OCI-LY7 (cell line): Measurements from ENCODE around the gene SH3RF1. TPM values are rescaled to one million over a fixed set of nuclear protein-coding genes. Genes with fewer than 3 reads are reported as not detected.

Experiments
- BruUV-seq: library from RNA; stranded (reverse); fragments of 400-500 nt; replicated peaks from 2 replicates; lab custom pipeline; 2021; lab: Mats Ljungman, UMichigan
- CTCF ChIA-PET: fragments of 300-600 bp; sonication (Branson Sonifier 250); formaldehyde crosslinking; loops from one replicate; lab custom pipeline; 2022; ENCODE audit warnings: antibody characterized with exemption; ENCODE audit not compliant: unreplicated experiment; lab: Charles Lee
- POLR2A ChIA-PET: fragments of 300-600 bp; sonication (Branson Sonifier 250); formaldehyde crosslinking; loops from one replicate; lab custom pipeline; 2022; ENCODE audit warnings: antibody characterized with exemption; lab: Charles Lee
- DNase-seq: peaks from one replicate; pipeline ENCODE4 v3.0.0-alpha.2; 2015; ENCODE audit warnings: low spot score
- H2AFZ ChIP-seq: fragments of 200-600 bp; sonication (generic), shearing (Covaris generic); 2 replicates; pipeline ENCODE4 v1.6.1; 2014; ENCODE audit warnings: mild to moderate bottlenecking, antibody characterized with exemption, low read length, moderate library complexity
- H3K27ac ChIP-seq: fragments of 200-600 bp; sonication (generic); 2 replicates; pipeline ENCODE4 v1.5.1; 2014; ENCODE audit warnings: mixed run types, low read depth, mild to moderate bottlenecking, moderate library complexity, low read length, inconsistent platforms; ENCODE audit not compliant: poor library complexity, severe bottlenecking
- H3K36me3 ChIP-seq: fragments of 200-600 bp; sonication (generic); 2 replicates; pipeline ENCODE4 v1.6.1; 2014; ENCODE audit warnings: mild to moderate bottlenecking, antibody characterized with exemption, low read length, moderate library complexity, mixed read lengths; ENCODE audit not compliant: insufficient read depth
- H3K4me1 ChIP-seq: fragments of 200-600 bp; sonication (generic); 2 replicates; pipeline ENCODE4 v1.5.1; 2014; ENCODE audit warnings: mild to moderate bottlenecking, low read length; ENCODE audit not compliant: insufficient read depth, poor library complexity, severe bottlenecking
- H3K4me2 ChIP-seq: fragments of 200-600 bp; sonication (generic); 2 replicates; pipeline ENCODE4 v1.6.1; 2014; ENCODE audit warnings: mild to moderate bottlenecking, low read length
- H3K4me3 ChIP-seq: fragments of 200-600 bp; sonication (generic); 2 replicates; pipeline ENCODE4 v1.5.1; 2014; ENCODE audit warnings: mild to moderate bottlenecking, low read depth, low read length; ENCODE audit not compliant: poor library complexity, severe bottlenecking
- H3K79me2 ChIP-seq: fragments of 200-600 bp; sonication (generic); 2 replicates; pipeline ENCODE4 v1.6.1; 2016; ENCODE audit warnings: low read depth, mild to moderate bottlenecking, low read length, moderate library complexity, mixed read lengths; ENCODE audit not compliant: insufficient read depth
- H3K9me2 ChIP-seq: fragments of 200-600 bp; sonication (generic); 2 replicates; pipeline ENCODE4 v1.6.1; 2016; ENCODE audit warnings: mild to moderate bottlenecking, low read length, mixed read lengths; ENCODE audit not compliant: insufficient read depth
- H3K9me3 ChIP-seq: fragments of 200-600 bp; sonication (generic); 2 replicates; pipeline ENCODE4 v1.6.1; 2014; ENCODE audit warnings: mild to moderate bottlenecking, mixed run types, low read length, mixed read lengths
- H4K20me1 ChIP-seq: fragments of 200-600 bp; sonication (generic); 2 replicates; pipeline ENCODE4 v1.6.1; 2014; ENCODE audit warnings: mild to moderate bottlenecking, antibody characterized with exemption, low read length, moderate library complexity, mixed read lengths; ENCODE audit not compliant: insufficient read depth
- CTCF ChIP-seq: fragments of 200-600 bp; sonication (generic); conservative IDR thresholded peaks from 2 replicates; pipeline ENCODE4 v1.5.1; 2014; ENCODE audit warnings: mild to moderate bottlenecking, antibody characterized with exemption, low read length, moderate library complexity, mixed read lengths
- EZH2phosphoT487 ChIP-seq: fragments of 200-600 bp; sonication (generic); IDR thresholded peaks from 2 replicates; pipeline ENCODE4 v1.6.1; 2018; ENCODE audit warnings: low read depth, borderline replicate concordance, mild to moderate bottlenecking, mixed run types, antibody characterized with exemption, low read length, moderate library complexity, mixed read lengths
- intact Hi-C: fragments of 100-400 bp; cut with micrococcal nuclease; formaldehyde crosslinking; loops from one replicate; pipeline ENCODE4 v1.10.0; 2022; ENCODE audit not compliant: unreplicated experiment
- total RNA-seq, 2 experiments: library from RNA; depleted of rRNA in 1 of 2; stranded (reverse); fragments of >200 nt in 1 of 2; shearing (Covaris generic) in 1 of 2; gene quantifications; 2 replicates each; pipeline ENCODE4 v1.2.3, GENCODE V29; 2014 to 2022

SH3RF1 gene
- total RNA-seq, 2 experiments from 2014 or later: not detected

GRCh38 chr4:169108303-169108702, 162.5 kb downstream of the SH3RF1 start:
- no peak overlapping the region for H3K27ac ChIP-seq
- no peak overlapping the region for H2AFZ ChIP-seq
- no peaks in the 10 kb centered on the region for H3K4me1 ChIP-seq
- no peaks in the 10 kb centered on the region for H4K20me1 ChIP-seq
- POLR2A ChIA-PET: no interaction called here
- H3K9me2 ChIP-seq: no peaks in the 10 kb centered on the region
- no peaks in the 10 kb centered on the region for H3K79me2 ChIP-seq
- BruUV-seq: no TSS peak
- intact Hi-C loops: no loop called here
- TF ChIP-seq EZH2phosphoT487: no peak
- TF ChIP-seq CTCF: no peak
- DNase-seq: no peak
- H3K4me2 ChIP-seq: no peak overlapping the region
- CTCF ChIA-PET: no interaction called here
- H3K4me3 ChIP-seq: no peak overlapping the region
- H3K9me3 ChIP-seq: no peaks in the 10 kb centered on the region
- no peaks in the 10 kb centered on the region for H3K36me3 ChIP-seq

DNA sequence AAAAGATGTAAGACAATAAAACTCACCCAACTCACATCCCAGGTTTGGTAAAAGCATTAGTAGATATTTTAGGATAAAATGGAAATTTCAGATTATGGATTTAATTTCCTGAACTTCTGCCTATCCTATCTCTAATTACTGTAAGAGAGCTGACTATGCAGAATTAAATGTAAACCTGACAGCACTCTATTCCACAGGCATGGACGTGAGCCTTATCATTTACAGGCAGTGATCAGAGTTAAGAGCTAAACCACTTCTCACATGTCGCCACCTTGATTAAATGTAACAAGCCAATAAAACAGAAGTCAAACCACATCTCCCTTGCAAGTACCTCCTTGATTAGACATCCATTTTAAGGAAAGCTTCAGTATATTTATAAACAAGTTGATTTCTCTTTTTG, 163.2 kb downstream of the SH3RF1 start:
- Histone ChIP-seq H3K27ac (no peak overlapping the region), H2AFZ (no peak overlapping the region), H3K4me2 (no peak overlapping the region), H3K9me2 (no peaks in the 10 kb centered on the region), H3K79me2 (no peaks in the 10 kb centered on the region), H3K4me3 (no peak overlapping the region), H3K9me3 (no peaks in the 10 kb centered on the region), H3K4me1 (no peaks in the 10 kb centered on the region), H3K36me3 (no peaks in the 10 kb centered on the region), H4K20me1 (no peaks in the 10 kb centered on the region)
- DNase-seq: no peak
- intact Hi-C loops: no loop called here
- ChIA-PET CTCF (no interaction called here), POLR2A (no interaction called here)
- TF ChIP-seq CTCF (no peak), EZH2phosphoT487 (no peak)
- no TSS peak for BruUV-seq

- no peak overlapping the region for H3K27ac ChIP-seq
- no peaks in the 10 kb centered on the region for H3K9me2 ChIP-seq
- intact Hi-C loops: no loop called here
- no TSS peak for BruUV-seq
- no peaks in the 10 kb centered on the region for H3K9me3 ChIP-seq
- TF ChIP-seq EZH2phosphoT487 (no peak), CTCF (no peak)
- H3K4me3 ChIP-seq: no peak overlapping the region
- CTCF ChIA-PET: no interaction called here
- no peak for DNase-seq
- H3K4me1 ChIP-seq: no peaks in the 10 kb centered on the region
- POLR2A ChIA-PET: no interaction called here
- H4K20me1 ChIP-seq: no peaks in the 10 kb centered on the region
- H3K36me3 ChIP-seq: no peaks in the 10 kb centered on the region
- H3K4me2 ChIP-seq: no peak overlapping the region
- no peak overlapping the region for H2AFZ ChIP-seq
- H3K79me2 ChIP-seq: no peaks in the 10 kb centered on the region
Measured at GRCh38 chr4:169106696-169107229, 164.0 kb downstream of the SH3RF1 start.
